ENCODE results near the gene MAP2K2.

Gene MAP2K2

GRCh38 chr19:4101496-4101770 is 22.5 kb downstream of the MAP2K2 start:
- H3K9ac ChIP-seq (ENCODE audit: low read depth, low read length, poor library complexity, severe bottlenecking), result no peak overlapping the region
- TF ChIP-seq CTCF (conservative IDR thresholded peaks at IDR 0.05; ENCODE audit: low read length) (no peak), EZH2phosphoT487 (IDR thresholded peaks at IDR 0.05; ENCODE audit: borderline replicate concordance) (no peak)

GRCh38 chr19:4100647-4101495 is 23.1 kb downstream of the MAP2K2 start:
- peaks cover 6% of the 10 kb centered on the region; the same call in 1 of the 2 replicates for H3K79me2 ChIP-seq (ENCODE audit: insufficient read depth, low read length)
- H3K4me3 ChIP-seq (ENCODE audit: low read length, poor library complexity, severe bottlenecking), result no peak overlapping the region
- TF ChIP-seq EZH2phosphoT487 (IDR thresholded peaks at IDR 0.05; ENCODE audit: borderline replicate concordance) (no peak), CTCF (conservative IDR thresholded peaks at IDR 0.05; ENCODE audit: low read length) (no peak)
- no peaks in the 10 kb centered on the region for H3K9me3 ChIP-seq (ENCODE audit: insufficient read depth, low read depth, low read length)
- H3K4me2 ChIP-seq (ENCODE audit: low read depth, low read length, poor library complexity, severe bottlenecking), result no peak overlapping the region
- H2AFZ ChIP-seq (ENCODE audit: low read length), result no peak overlapping the region
- H3K27me3 ChIP-seq (ENCODE audit: insufficient read depth, low read length, poor library complexity, severe bottlenecking), result no peaks in the 10 kb centered on the region
- H3K9me2 ChIP-seq (replicated peaks; ENCODE audit: low read depth, low read length), result no peaks in the 10 kb centered on the region
- peaks cover 24% of the 10 kb centered on the region; the same call in 1 of the 2 replicates for H3K36me3 ChIP-seq (ENCODE audit: insufficient read depth, low read length)
- H3K4me1 ChIP-seq (ENCODE audit: insufficient read depth, low read length, poor library complexity, severe bottlenecking), result peaks cover 16% of the 10 kb centered on the region
- H3F3A ChIP-seq (ENCODE audit: low read depth), result no peaks in the 10 kb centered on the region
- H3K9ac ChIP-seq (ENCODE audit: low read depth, low read length, poor library complexity, severe bottlenecking), result no peak overlapping the region
- H4K20me1 ChIP-seq (ENCODE audit: insufficient read depth, low read length, poor library complexity, severe bottlenecking), result no peaks in the 10 kb centered on the region

More at GRCh38 chr19:4101496-4101770, 22.5 kb downstream of the MAP2K2 start:
- Histone ChIP-seq H3K79me2 (ENCODE audit: insufficient read depth, low read length) (peaks cover 6% of the 10 kb centered on the region; the same call in 1 of the 2 replicates), H3K36me3 (ENCODE audit: insufficient read depth, low read length) (peaks cover 24% of the 10 kb centered on the region; the same call in 1 of the 2 replicates), H3K27me3 (ENCODE audit: insufficient read depth, low read length, poor library complexity, severe bottlenecking) (no peaks in the 10 kb centered on the region), H3K9me3 (ENCODE audit: insufficient read depth, low read depth, low read length) (no peaks in the 10 kb centered on the region), H3F3A (ENCODE audit: low read depth) (no peaks in the 10 kb centered on the region), H3K4me2 (ENCODE audit: low read depth, low read length, poor library complexity, severe bottlenecking) (no peak overlapping the region), H3K4me3 (ENCODE audit: low read length, poor library complexity, severe bottlenecking) (no peak overlapping the region), H3K9me2 (replicated peaks; ENCODE audit: low read depth, low read length) (no peaks in the 10 kb centered on the region), H4K20me1 (ENCODE audit: insufficient read depth, low read length, poor library complexity, severe bottlenecking) (no peaks in the 10 kb centered on the region), H2AFZ (ENCODE audit: low read length) (no peak overlapping the region), H3K4me1 (ENCODE audit: insufficient read depth, low read length, poor library complexity, severe bottlenecking) (peaks cover 18% of the 10 kb centered on the region)

- H3K79me2 ChIP-seq (ENCODE audit: insufficient read depth, low read length), result peaks cover 6% of the 10 kb centered on the region; the same call in 1 of the 2 replicates
- H3K9me3 ChIP-seq (ENCODE audit: insufficient read depth, low read depth, low read length), result no peaks in the 10 kb centered on the region
- H3K27me3 ChIP-seq (ENCODE audit: insufficient read depth, low read length, poor library complexity, severe bottlenecking), result no peaks in the 10 kb centered on the region
- peaks cover 2% of the 10 kb centered on the region for H3K4me1 ChIP-seq (ENCODE audit: insufficient read depth, low read length, poor library complexity, severe bottlenecking)
- no peaks in the 10 kb centered on the region for H4K20me1 ChIP-seq (ENCODE audit: insufficient read depth, low read length, poor library complexity, severe bottlenecking)
- no peak overlapping the region for H3K4me3 ChIP-seq (ENCODE audit: low read length, poor library complexity, severe bottlenecking)
- H3F3A ChIP-seq (ENCODE audit: low read depth), result no peaks in the 10 kb centered on the region
- peaks cover 24% of the 10 kb centered on the region; the same call in 1 of the 2 replicates for H3K36me3 ChIP-seq (ENCODE audit: insufficient read depth, low read length)
- no peak overlapping the region for H3K9ac ChIP-seq (ENCODE audit: low read depth, low read length, poor library complexity, severe bottlenecking)
- no peak overlapping the region for H3K4me2 ChIP-seq (ENCODE audit: low read depth, low read length, poor library complexity, severe bottlenecking)
- H2AFZ ChIP-seq (ENCODE audit: low read length), result no peak overlapping the region
- no peaks in the 10 kb centered on the region for H3K9me2 ChIP-seq (replicated peaks; ENCODE audit: low read depth, low read length)
- TF ChIP-seq EZH2phosphoT487 (IDR thresholded peaks at IDR 0.05; ENCODE audit: borderline replicate concordance), result no peak
- no peak for TF ChIP-seq CTCF (conservative IDR thresholded peaks at IDR 0.05; ENCODE audit: low read length)
Measured at GRCh38 chr19:4099041-4099764, 24.7 kb downstream of the MAP2K2 start.

Measured in Loucy (cell line).